Activated CD8-positive, alpha-beta memory T cell treated with anti-CD3 and anti-CD28 coated beads for 36 hours (primary cell): ENCODE results near the gene CKAP2L. TPM values are rescaled to one million over a fixed set of nuclear protein-coding genes. Genes with fewer than 3 reads are reported as not detected.
"Not testable (repeated sequence)": the region's sequence is repeated elsewhere in the genome, so short reads cannot be mapped to it uniquely, and the experiment has no call there.

ENCODE experiments used
- CTCF ChIA-PET: fragments of 350-600 bp; sonication (Branson Sonifier 250); formaldehyde crosslinking; loops from one replicate; lab custom pipeline; 2021; ENCODE audit warnings: antibody characterized with exemption; lab: Charles Lee
- POLR2A ChIA-PET: fragments of 350-600 bp; sonication (Branson Sonifier 250); formaldehyde crosslinking; loops from one replicate; lab custom pipeline; 2021; ENCODE audit warnings: antibody characterized with exemption; lab: Charles Lee
- total RNA-seq, 2 experiments: library from RNA; stranded (reverse); gene quantifications; one replicate each; pipeline ENCODE4 v1.2.3, GENCODE V29; 2021

Gene CKAP2L
- total RNA-seq, 2 experiments from 2014 or later, result 23.0 TPM

DNA sequence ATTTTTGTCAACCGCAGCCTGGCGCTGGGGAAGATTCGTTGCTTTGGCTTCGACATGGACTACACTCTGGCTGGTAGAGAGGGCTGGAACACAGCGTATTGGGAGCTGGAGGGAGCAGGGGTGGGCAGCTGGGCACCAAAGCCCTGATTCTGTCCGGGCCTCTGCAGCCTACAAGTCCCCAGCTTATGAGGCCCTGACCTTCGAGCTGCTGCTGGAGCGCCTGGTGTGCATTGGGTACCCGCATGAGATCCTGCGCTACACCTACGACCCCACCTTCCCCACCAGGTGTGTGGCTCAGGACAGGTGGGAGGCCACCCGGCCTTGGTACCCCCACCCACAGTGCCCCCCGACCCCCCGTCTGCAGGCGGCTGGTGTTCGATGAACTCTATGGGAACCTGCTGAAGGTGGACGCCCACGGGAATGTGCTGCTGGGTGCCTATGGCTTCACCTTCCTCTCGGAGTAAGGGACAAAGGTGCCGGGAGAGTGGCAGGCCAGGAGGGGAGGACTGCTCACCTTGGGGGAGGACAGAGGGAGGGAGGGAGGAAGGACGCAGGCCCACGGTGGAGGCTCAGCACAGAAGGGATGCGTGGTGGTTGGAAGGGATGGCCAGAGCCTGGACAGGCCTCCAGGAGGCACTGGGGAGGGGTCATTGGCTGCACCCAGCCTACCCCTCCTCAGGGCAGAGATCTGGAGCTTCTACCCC lies 42.4 kb downstream of the CKAP2L start:
- ChIA-PET POLR2A (no interaction called here), CTCF (interaction anchor here (1.5 kb wide), 1 partner anchor 96 kb away, joined by 4 read pairs; no protein-coding TSS in a partner anchor)

DNA sequence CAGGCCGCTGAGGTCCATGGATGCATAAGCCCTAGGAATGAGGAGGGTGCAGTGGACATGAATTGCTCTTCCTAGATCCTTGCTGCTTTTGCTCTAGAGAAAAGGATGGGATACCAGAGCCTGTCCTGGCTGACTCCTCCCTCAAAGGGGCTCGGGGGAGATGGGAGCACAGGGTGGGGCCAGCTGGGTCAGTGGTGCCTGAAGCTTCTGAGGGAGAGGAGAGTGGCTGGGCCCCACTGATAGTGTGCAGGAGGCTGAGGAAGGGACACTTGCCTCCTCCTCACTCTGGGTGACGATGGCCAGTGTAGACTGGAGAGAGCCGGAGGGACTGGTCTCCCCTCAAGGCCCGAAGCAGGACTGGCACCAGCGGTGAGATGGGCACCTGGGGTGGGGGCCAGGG lies 43.6 kb downstream of the CKAP2L start, which contains the start of gene NT5DC4:
Gene NT5DC4, plus strand, starts transcription at position 236 of the 400 bp plus-strand sequence. Its CDS starts 60 bp downstream, at position 296.
- CTCF ChIA-PET, result no interaction called here
- POLR2A ChIA-PET, result no interaction called here

DNA sequence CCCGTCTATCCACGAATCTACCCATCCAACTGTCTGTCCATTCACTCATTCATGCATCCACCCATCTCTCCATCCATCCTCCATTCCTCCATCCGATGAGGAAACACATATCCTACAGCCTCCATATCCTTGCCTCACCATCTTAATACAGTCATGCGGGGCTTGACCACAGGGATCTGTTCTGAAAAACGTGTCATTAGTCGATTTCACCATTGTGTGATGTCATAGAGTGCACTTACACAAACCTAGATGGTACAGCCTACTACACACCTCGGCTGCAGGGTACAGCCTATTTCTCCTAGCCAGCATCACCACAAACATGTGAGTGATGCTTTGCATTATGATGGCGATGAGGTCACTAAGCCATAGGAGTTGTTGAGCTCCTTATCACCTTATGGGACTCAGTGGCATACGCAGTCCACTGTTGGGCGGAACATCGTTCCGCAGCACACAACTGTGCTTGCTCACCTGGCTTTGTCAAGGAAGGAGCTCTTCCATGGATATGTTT lies 45.5 kb downstream of the CKAP2L start:
- ChIA-PET CTCF (no interaction called here), POLR2A (no interaction called here)

DNA sequence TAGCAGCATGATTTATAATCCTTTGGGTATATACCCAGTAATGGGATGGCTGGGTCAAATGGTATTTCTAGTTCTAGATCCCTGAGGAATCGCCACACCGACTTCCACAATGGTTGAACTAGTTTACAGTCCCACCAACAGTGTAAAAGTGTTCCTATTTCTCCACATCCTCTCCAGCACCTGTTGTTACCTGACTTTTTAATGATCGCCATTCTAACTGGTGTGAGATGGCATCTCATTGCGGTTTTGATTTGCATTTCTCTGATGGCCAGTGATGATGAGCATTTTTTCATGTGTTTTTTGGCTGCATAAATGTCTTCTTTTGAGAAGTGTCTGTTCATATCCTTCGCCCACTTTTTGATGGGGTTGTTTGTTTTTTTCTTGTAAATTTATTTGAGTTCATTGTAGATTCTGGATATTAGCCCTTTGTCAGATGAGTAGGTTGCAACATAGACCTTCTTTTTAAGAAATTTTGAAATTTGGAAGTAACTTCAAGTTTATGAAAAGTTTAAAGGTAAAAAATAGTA lies 47.5 kb downstream of the CKAP2L start:
- POLR2A ChIA-PET, CTCF ChIA-PET: not testable (repeated sequence)

DNA sequence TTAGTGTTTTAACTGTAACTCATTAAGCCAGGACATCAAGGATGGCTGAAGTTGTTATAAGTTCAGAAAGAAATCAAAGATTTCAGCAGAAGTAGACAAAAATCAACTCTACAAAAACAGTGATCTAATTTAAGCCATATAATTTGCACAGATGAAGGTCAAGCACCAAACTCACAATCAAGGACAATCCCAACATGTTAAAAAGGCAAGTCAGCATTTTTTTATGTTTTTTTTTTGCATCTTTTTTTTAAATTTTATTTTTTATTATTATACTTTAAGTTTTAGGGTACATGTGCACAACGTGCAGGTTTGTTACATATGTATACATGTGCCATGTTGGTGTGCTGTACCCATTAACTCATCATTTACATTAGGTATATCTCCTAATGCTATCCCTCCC lies 48.3 kb downstream of the CKAP2L start:
- CTCF ChIA-PET, result interaction anchor here (1.0 to 1.1 kb wide), 2 partner anchors 9 to 89 kb away, joined by 4 to 7 read pairs; no protein-coding TSS in a partner anchor
- POLR2A ChIA-PET, result not testable (repeated sequence)

DNA sequence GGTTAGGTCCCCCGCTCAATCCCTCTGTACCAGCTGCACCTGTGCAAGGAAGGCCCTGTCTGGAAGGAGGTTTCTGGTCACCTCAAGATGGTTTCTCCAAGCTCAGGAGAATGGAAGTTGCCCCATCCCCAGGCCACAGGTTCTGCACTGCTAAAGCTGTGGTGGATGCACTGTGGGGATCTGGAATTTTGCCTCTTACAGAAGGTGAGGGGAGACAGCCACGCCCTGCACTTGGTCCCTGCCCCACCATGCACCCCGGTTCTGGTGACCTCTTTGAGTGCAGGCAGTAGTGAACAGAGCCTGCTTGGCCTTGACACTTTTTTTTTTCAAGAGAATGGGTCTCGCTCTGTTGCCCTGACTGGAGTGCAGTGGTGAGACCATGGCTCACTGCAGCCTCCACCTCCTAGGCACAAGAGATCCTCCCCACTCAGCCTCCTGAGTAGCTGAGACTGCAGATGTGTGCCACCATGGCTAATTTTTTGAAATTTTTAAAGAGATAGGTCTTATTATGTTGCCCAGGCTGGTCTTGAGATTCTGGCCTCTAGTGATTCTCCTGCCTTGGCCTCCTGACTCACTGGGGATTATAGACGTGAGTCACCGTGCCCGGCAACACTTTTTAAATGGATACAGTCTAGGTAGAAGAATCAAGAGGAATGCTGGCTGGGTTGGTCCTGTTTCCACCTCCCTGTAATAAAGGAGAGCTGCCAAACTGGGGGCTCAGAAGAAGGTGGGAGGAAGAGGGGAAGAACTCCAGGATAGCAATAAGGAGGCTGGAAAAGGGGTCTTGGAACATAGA lies 49.4 kb downstream of the CKAP2L start:
- ChIA-PET POLR2A (no interaction called here), CTCF (interaction anchor here (1.0 to 1.1 kb wide), 2 partner anchors 10 to 88 kb away, joined by 4 to 7 read pairs; no protein-coding TSS in a partner anchor)

DNA sequence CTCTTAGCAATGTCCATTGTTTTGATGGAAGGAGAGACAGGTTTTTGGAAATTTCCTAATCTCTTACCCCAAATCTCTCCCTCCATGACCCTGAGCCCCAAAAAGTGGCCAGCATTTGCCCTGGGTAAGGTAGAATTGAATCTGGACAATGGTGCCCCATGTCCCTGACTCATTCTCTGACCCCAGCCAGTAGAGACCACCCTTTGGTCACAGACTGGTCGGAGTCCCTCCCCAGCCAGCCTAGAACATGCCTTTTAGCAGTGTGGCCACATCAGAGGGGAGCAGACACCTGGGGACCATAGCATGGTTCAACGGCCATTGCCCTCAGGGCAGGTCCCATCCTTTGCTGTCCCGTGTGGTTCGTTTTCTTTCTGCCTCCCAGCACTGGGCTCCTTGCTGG lies 50.1 kb downstream of the CKAP2L start:
- ChIA-PET POLR2A (no interaction called here), CTCF (no interaction called here)

DNA sequence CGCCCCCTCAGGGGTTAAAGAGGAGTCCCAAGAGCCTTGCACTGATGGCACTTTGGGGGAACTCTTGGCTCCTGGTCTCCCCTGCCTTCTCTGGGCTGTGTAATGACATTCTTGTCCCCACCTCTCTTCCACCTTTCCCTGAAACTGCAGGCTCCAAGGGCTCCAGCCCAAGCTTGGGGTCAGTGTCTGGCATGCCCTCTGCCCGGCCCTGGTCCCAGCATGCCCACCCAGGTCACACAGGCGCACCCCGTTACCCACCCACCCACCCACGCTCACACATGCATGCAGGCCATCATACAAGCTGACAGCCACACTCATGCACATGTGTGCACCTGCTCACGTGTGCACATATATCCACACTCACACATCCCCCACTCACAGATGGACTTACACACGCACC lies 50.5 kb downstream of the CKAP2L start:
- ChIA-PET CTCF (interaction anchor here (1.3 kb wide), 1 partner anchor 13 kb away, joined by 3 read pairs; no protein-coding TSS in a partner anchor), POLR2A (no interaction called here)

DNA sequence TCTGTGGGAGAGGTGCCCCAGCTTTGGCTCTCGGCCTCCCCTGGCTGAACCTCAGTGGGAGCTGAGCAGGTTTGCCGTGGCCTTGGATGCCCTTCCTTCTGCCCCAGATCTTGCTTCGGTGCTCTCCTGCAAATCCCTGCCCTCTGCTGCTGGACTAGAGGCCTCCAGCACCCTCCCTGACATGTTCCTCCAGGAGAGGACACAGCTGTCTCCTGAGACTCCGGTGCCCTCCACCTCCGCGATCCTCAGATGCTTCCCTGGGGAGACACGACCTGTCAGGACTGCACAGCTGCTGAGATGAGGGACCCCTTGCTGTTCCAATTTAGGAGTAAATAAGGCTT lies 50.9 kb downstream of the CKAP2L start:
- CTCF ChIA-PET, result interaction anchor here (1.1 to 1.3 kb wide), 2 partner anchors 10 to 13 kb away, joined by 3 read pairs; no protein-coding TSS in a partner anchor
- POLR2A ChIA-PET, result no interaction called here

DNA sequence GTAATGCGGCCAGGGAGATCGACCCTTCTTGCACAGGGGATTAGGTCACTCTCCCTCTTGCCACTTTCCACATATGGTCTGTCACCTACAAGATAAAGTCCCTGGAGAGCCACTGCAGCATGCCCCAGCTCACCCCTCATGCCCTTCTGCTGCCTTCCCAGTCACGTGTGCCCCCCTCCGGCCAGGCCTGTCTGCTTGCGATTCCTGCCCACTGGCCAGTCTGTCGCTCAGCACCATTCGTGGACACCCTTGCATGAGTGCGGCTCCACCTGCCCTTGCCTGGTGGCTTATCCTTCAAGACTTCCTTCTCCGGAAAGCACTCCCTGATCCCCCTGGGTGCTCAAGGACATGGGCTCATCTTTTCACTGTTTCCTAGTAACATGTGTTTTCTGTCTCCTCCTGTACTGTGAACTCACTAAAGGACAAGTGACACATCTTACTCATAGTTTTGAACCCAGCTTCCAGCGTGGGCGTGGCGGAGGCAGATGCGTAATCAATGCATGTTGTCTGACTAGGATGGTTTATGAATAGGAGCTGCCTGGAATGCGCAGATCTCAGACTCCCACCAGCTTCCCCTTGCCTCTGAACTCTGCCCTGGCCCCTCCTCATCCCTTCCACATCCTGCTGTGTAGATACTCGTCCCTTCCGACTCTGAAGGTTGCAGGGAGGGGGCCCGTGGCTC lies 51.4 kb downstream of the CKAP2L start:
- ChIA-PET CTCF (interaction anchor here (1.1 to 1.3 kb wide), 2 partner anchors 11 to 14 kb away, joined by 3 read pairs; no protein-coding TSS in a partner anchor), POLR2A (no interaction called here)

DNA sequence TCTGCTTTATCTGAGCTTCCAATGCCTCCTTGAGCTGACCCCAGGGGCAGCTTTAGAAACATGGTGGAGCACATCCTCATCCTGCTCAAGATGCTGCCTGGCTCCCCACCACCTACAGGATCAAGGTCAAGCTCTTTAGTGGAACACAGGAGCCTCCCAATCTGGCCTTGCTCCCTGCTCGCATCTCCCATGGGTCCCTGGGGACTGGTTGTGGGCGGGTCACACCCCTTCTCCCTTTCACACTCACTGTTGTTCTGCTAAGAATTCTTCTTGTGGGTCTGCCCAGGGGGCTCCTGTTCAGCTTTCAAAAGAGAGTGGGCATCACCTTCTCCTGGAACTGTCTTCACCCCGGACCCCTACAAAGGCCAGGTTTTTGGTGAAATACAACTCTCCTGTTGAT lies 51.9 kb downstream of the CKAP2L start:
- POLR2A ChIA-PET, result no interaction called here
- CTCF ChIA-PET, result interaction anchor here (0.5 to 1.1 kb wide), 2 partner anchors 11 to 97 kb away, joined by 3 to 4 read pairs; no protein-coding TSS in a partner anchor

DNA sequence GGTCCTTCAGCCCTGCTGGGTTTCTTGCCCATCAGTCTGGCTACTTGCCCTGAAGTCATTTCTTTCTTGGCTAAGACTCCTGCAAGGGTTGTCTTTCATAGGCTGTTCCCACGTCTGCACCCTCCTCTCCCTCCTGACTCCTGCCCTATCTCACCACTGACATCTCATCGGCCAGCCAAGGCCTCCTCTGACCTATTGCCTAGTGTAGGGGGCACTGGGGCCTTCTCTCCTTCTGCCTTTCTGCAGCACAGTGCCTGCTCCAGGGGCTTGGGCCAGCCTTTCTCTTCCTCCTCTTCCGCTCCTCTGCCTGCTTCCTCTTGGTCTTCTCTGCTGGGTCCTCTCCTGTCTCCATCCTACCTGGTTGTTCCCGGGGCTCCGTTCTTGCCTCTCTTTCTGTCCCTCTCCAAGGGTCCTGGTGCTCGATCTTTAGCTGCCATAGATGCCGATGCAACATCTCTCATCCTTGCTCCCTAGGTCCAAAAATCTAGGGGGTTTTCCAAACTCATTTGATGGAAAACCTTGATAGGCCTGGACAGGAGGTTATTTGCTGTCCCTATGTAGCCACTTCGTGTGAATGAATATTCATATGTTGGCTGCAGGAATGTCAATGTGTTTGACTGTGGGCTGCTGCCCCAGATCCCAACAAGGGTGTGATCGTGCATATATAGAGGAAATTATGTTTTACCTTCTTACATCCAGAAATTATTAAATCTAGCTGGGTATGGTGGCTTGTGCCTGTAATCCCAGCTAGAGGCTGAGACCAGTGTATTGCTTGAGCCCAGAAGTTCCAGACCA lies 53.3 kb downstream of the CKAP2L start:
- POLR2A ChIA-PET, result no interaction called here
- CTCF ChIA-PET, result no interaction called here

DNA sequence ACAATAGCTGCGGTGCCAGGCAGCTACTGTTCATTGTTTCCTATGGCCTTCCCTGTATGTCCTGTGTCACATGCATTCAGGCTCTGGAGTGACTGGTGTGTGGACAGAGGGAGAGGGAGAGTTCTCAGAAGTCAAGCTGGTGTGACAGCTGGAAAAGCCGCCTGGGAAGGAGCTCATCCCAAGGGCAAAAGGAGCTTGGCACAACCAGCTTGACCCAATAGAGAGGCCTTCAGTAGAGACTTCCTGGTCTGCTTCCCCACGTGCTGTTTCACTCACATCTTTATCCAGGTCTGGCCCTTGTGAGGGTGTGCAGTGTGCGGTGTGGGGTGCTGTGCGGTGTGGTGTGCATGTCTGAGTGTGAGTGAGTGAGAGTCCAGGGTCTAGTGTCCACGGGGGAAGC lies 54.7 kb downstream of the CKAP2L start:
- ChIA-PET CTCF (no interaction called here), POLR2A (no interaction called here)

DNA sequence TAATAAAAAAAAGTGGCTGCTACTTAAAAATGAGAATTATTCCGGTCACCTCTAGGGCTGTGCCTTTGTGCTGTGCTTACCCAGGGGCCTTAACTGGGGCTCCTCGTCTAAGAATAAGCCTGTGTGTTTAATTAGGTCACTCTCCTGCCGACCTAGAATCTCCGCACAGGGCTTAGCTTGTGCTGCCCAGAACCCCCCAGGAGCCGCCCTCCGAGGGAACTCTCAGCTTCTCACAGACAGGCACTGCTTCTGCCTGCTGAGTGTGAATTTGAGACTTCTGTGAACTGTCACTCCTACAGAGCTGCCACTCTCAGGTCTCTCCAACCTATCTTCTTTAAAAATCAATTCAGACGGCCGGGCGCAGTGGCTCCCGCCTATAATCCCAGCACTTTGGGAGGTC lies 55.4 kb downstream of the CKAP2L start:
- ChIA-PET POLR2A (interaction anchor here (0.6 kb wide), 1 partner anchor 59 kb away, joined by 4 read pairs; no protein-coding TSS in a partner anchor), CTCF (interaction anchor here (2.8 kb wide), 1 partner anchor 17 kb away, joined by 22 read pairs; no protein-coding TSS in a partner anchor)

DNA sequence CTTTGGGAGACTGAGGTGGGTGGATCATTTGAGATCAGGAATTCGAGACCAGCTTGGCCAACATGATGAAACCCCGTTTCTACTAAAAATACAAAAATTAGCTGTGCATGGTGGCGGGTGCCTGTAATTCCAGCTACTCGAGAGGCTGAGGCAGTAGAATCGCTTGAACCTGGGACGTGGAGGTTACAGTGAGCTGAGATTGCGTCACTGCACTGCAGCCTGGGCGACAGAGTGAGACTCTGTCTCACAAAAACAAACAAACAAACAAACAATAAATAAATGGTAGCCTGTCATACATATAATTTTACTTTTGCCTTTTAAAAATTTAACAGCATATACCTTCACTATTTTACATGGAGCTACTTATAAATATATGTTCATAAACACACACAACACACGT lies 57.5 kb downstream of the CKAP2L start:
- ChIA-PET POLR2A (interaction anchor here (0.6 kb wide), 1 partner anchor 390 kb away, joined by 4 read pairs; no protein-coding TSS in a partner anchor), CTCF (interaction anchor here (1.3 to 2.8 kb wide), 5 partner anchors 14 to 107 kb away, joined by 3 to 22 read pairs (median 4); no protein-coding TSS in a partner anchor)

DNA sequence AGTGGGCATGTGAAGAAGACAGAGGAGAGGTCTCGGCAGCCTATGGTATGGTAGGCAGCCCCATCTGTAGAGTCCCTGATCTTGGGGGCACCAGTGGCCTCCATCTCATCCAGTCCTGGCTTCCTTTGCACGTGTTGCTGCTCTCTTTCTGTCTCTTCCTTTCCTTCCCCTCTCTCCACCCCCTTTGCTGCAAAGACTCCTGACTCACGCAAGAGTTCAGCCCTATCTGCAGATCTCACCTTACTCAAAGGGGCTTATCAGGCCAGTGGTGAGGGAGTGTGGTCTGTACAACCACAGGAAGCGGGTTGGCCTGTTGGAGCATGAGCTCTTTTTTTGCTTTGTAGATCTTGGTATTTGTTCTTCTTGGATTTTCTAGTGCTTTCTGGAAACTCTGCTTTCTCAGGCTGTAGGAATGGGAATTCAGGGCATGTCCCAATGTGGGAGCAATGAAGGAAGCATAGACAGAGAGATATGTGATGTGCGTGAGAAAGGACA lies 58.2 kb downstream of the CKAP2L start:
- CTCF ChIA-PET, result interaction anchor here (1.4 to 2.8 kb wide), 3 partner anchors 14 to 106 kb away, joined by 3 to 22 read pairs (median 5); no protein-coding TSS in a partner anchor
- POLR2A ChIA-PET, result interaction anchor here (0.6 kb wide), 1 partner anchor 389 kb away, joined by 4 read pairs; no protein-coding TSS in a partner anchor

DNA sequence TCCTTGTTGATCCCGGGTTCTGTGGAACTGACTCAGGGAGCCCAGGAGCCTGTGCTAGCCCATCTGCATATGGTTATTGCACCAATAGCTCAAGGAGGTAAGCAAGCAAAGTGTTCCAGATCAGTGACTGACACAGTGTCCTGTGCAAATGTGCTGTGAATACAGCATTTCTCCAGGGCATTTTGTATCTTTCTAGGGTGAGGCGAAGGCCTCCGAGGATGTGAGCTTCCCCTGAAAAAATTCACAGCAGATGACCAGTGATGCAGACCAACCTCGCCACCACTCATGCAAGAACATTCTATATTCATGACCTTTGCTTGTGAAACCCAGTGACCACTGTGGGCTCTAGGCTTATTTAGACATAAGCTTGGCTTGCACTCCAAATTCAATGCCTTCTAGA lies 58.8 kb downstream of the CKAP2L start:
- POLR2A ChIA-PET, result no interaction called here

DNA sequence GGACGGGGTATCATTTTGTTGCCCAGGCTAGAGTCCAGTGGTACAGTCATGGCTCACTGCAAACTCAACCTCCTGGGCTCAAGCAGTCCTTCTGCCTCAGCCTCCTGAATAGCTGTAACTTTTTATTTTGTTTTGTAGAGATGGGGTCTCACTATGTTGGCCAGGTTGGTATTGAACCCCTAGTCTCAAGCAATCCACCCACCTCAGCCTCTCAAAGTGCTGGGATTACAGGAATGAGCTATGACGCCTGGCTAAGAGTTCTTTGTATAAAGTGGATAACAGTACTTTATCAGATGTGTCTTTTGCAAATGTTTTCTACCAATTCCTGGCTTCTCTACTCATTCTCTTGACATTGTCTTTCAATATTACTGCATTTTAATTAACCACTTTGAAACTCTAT lies 60.7 kb downstream of the CKAP2L start:
- ChIA-PET POLR2A (no interaction called here), CTCF (no interaction called here)

More for the DNA sequence above, 58.8 kb downstream of the CKAP2L start:
- CTCF ChIA-PET, result interaction anchor here (1.5 kb wide), 2 partner anchors 14 to 106 kb away, joined by 3 read pairs; no protein-coding TSS in a partner anchor
